Measurements from ENCODE around the gene UNC93A. TPM values are rescaled to one million over a fixed set of nuclear protein-coding genes. Genes with fewer than 3 reads are reported as not detected.

UNC93A gene
- total RNA-seq, 4 donors from 2014 or later: 38.0 to 111 (median 76.1) TPM

DNA sequence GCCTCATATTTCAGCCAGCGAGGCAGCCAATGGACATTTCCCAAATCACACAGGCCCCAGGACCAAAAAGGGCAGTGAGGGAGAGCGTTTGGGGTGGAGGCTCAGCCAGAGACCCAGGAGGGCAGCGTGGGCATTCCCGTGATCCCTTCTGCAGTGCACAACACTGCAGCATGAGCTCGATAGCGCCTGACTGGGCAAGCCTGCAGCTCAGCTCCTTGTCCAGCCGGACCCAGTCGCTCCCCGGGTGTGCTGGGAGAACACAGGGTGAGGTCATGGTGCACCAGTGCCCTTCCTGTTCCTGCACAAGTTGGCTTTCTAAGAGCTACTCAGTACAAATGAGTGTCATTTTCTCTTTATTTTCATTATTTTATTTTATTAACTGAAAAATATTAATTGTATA is 39.6 kb downstream of the UNC93A start:
- peak in 1 of 2 donors; percentile 29 for DNase-seq (ENCODE audit: low spot score in 2 of 2)
- H3K4me3 ChIP-seq (ENCODE audit: low read depth, poor library complexity, severe bottlenecking): no peak overlapping the region
- TF ChIP-seq, protein P1, sequence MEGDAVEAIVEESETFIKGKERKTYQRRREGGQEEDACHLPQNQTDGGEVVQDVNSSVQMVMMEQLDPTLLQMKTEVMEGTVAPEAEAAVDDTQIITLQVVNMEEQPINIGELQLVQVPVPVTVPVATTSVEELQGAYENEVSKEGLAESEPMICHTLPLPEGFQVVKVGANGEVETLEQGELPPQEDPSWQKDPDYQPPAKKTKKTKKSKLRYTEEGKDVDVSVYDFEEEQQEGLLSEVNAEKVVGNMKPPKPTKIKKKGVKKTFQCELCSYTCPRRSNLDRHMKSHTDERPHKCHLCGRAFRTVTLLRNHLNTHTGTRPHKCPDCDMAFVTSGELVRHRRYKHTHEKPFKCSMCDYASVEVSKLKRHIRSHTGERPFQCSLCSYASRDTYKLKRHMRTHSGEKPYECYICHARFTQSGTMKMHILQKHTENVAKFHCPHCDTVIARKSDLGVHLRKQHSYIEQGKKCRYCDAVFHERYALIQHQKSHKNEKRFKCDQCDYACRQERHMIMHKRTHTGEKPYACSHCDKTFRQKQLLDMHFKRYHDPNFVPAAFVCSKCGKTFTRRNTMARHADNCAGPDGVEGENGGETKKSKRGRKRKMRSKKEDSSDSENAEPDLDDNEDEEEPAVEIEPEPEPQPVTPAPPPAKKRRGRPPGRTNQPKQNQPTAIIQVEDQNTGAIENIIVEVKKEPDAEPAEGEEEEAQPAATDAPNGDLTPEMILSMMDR (IDR thresholded peaks at IDR 0.05): no peak
- TF ChIP-seq POLR2A (IDR thresholded peaks at IDR 0.05): no peak
- WGBS, 2 donors: 77 to 83% methylated on average over 9 of the region's 9 CpGs
- intact Hi-C loops (cut with DNase I; ENCODE audit: low total_unique reads): no loop called here

DNA sequence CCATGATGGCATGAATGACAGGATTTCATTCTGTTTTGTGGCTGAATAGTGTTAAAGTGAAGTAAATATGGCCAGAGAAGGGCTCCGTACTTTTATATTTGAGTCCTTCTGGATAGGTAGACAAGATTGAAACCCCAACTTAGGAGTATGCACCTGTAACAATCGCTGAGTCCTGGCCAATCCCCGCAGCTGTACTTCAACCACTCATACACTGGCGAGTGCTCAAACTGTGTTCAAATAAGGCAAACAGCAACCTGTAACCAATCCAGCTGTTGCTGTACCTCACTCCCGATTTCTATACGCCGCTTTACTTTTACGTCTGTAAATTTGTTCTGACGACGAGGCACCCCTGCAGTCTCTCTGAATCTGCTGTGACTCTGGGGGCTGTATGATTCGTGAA is 40.5 kb downstream of the UNC93A start:
- no peak overlapping the region for H3K4me3 ChIP-seq (ENCODE audit: low read depth, poor library complexity, severe bottlenecking)
- TF ChIP-seq, protein P1 (IDR thresholded peaks at IDR 0.05): no peak
- no peak for TF ChIP-seq POLR2A (IDR thresholded peaks at IDR 0.05)
- intact Hi-C loops (cut with DNase I; ENCODE audit: low total_unique reads): no loop called here
- DNase-seq (ENCODE audit: low spot score in 2 of 2): peak in 1 of 2 donors; percentile 23
- 80 to 87% methylated on average over 11 of the region's 11 CpGs for WGBS, 2 donors

DNA sequence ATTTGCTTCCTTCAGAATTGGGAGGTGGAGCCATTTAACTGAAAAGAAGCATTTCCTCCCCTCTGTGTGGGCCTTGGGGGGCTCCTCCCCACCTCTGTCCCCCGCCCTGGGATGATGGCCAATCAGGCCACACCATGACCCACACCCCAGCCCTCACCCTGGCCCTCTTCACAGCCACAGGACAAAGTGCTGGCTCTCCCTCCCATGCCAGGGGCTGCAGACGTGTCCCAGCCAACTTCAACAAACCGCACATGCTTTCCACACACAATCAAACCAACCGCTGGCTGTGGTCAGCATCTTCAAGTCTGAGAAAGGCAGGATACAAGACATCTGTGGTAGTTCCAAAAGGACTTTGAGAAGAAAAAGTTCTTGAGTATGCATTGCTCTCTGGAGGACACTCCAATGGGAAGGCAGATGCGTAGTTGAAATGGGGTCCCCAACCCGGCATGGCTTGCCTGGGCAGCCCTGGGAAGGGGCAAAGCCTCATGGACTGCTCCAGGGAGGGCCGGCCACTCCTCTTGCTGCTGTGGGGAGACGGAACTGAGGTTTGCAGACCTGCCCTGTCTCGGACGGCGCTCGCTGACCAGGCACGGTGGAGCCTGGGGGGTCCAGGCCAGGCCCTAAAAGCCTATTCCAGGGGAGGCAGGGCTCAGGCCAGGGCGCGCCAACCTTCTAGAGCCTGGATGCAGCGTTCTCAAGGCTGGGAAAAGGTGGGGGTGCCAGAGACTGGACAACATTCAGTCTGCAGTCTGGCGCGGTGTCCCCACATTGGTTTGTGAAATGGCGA is 45.9 kb downstream of the UNC93A start:
- peak in 1 of 2 donors; percentile 64 for DNase-seq (ENCODE audit: low spot score in 2 of 2)
- TF ChIP-seq, protein P1 (IDR thresholded peaks at IDR 0.05): no peak
- TF ChIP-seq POLR2A (IDR thresholded peaks at IDR 0.05): no peak
- intact Hi-C loops (cut with DNase I; ENCODE audit: low total_unique reads): no loop called here
- H3K4me3 ChIP-seq (ENCODE audit: low read depth, poor library complexity, severe bottlenecking): no peak overlapping the region
- WGBS, 2 donors: 84 to 86% methylated on average over 10 to 19 of the region's 19 CpGs

DNA sequence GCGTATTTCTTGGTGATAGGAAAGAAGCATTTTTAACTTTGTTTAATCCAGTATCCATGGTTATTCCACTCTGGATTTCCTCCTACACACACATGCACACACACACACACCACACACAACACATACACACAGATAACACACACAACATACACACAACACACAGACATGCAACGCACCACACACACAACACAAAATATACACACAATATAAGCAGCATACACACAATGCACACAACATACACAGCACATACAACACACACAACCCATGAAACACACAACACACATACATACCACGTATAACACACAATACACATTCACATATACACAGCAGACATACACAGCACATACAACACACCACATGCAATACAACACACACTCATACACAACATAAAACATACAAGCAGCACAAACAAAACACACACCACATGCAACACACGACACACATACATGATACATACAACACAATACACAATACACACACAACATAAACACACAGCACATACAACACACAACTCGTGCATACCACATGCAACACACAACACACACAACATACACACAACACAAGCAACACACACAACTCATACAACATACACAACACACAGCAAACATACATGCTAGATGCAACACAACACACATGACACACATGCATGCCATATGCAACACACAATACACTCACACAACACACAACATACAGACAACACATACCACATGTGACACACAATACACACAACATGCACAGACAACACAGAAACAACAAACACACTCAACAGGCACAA is 46.7 kb downstream of the UNC93A start:
- DNase-seq (ENCODE audit: low spot score in 2 of 2): peak in 1 of 2 donors; percentile 9
- intact Hi-C loops (cut with DNase I; ENCODE audit: low total_unique reads): no loop called here

DNA sequence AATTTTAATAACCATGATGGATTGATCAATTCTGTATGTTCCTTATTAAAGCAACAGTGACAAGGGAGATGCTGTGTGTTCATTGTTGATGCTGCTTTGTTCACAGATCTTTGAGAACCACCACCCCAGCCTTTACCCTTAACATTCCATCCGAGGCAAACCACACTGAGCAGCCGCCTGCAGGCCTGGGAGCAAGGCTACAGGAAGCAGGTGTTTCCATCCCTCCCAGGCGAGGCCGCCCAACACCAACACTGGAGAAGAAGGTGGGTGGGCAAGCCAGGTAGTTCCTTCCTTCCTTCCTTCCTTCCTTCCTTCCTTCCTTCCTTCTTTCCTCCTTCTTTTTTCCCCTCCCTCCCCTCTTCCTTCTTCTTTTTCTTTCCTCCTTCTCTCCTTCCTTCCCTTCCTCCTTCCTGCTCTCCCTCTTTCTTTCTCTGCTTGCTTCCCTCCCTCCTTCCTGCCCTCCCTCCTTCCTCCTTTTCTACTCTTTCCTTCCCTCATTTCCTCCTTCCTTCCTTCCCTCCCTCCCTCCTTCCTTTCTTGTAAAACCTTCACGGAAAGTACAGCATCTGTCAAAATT is 47.5 kb downstream of the UNC93A start:
- no peak for TF ChIP-seq POLR2A (IDR thresholded peaks at IDR 0.05)
- TF ChIP-seq, protein P1 (IDR thresholded peaks at IDR 0.05): no peak
- H3K4me3 ChIP-seq (ENCODE audit: low read depth, poor library complexity, severe bottlenecking): no peak overlapping the region
- intact Hi-C loops (cut with DNase I; ENCODE audit: low total_unique reads): no loop called here
- peak in 1 of 2 donors; percentile 50 for DNase-seq (ENCODE audit: low spot score in 2 of 2)
- WGBS, 2 donors: 38 to 41% methylated on average over 5 of the region's 5 CpGs

More for the DNA sequence above, 46.7 kb downstream of the UNC93A start:
- 91 to 93% methylated on average over 5 of the region's 5 CpGs for WGBS, 2 donors
- H3K4me3 ChIP-seq (ENCODE audit: low read depth, poor library complexity, severe bottlenecking): no peak overlapping the region
- TF ChIP-seq POLR2A (IDR thresholded peaks at IDR 0.05): no peak
- TF ChIP-seq, protein P1 (IDR thresholded peaks at IDR 0.05): no peak
